GM12878 (cell line): ENCODE measurements around the gene LMX1A. TPM values are rescaled to one million over a fixed set of nuclear protein-coding genes. Genes with fewer than 3 reads are reported as not detected.

Experiments
- BACH1 ChIP-seq: fragments of 450-650 bp; IDR thresholded peaks from 2 replicates; pipeline ENCODE4 v1.6.1; 2017; ENCODE audit warnings: mild to moderate bottlenecking, borderline replicate concordance
- CEBPB ChIP-seq, 2 experiments: fragments of 150-350 bp in 1 of 2; IDR thresholded peaks; 2 replicates each; pipeline ENCODE4 v1.6.1; 2012 to 2014; ENCODE audit warnings: low read depth in 2 of 2, low read length in 2 of 2, borderline replicate concordance in 1 of 2, inconsistent platforms in 1 of 2
- HDAC6 ChIP-seq: fragments of 200-600 bp; sonication (generic); IDR thresholded peaks from one replicate; pipeline ENCODE4 v1.8.0; 2017; ENCODE audit warnings: antibody characterized with exemption; ENCODE audit not compliant: unreplicated experiment
- PAX5 ChIP-seq: IDR thresholded peaks from 2 replicates; pipeline ENCODE4 v1.6.1; 2011; ENCODE audit warnings: low read depth, low read length, borderline replicate concordance
- RFX5 ChIP-seq: IDR thresholded peaks from 2 replicates; pipeline ENCODE4 v1.6.1; 2011; ENCODE audit warnings: low read depth, low read length, improper control_type of control experiment
- RUNX3 ChIP-seq: IDR thresholded peaks from 2 replicates; pipeline ENCODE4 v1.6.1; 2012; ENCODE audit warnings: low read length, inconsistent platforms
- USF2 ChIP-seq: IDR thresholded peaks from 2 replicates; pipeline ENCODE4 v1.6.1; 2011; ENCODE audit warnings: low read depth, low read length, improper control_type of control experiment, borderline replicate concordance
- polyA plus RNA-seq, 11 experiments: library from polyadenylated mRNA; depleted of rRNA in 4 of 11; unstranded in 6 of 11; stranded (reverse) in 5 of 11; fragments of >200 nt; fragmentation: Nextera tagmentation in 4 of 11; fragmentation: Illumina TruSeq in 1 of 11; extraction: Ambion mirVana in 4 of 11; extraction: Trizol in 1 of 11; gene quantifications; 1 replicate in 1 of 11; 2 replicates in 10 of 11; pipeline versions ENCODE4 v1.2.1 to v1.2.3, GENCODE V29; 2011 to 2016; ENCODE audit warnings: inconsistent platforms in 2 of 11, missing spikeins in 2 of 11, low read depth in 1 of 11
- total RNA-seq, 4 experiments: library from RNA; depleted of rRNA in 3 of 4; stranded (reverse); fragments of >200 nt in 3 of 4; fragmentation: Illumina TruSeq in 1 of 4; extraction: Trizol in 1 of 4; gene quantifications; 2 replicates each; pipeline versions ENCODE4 v1.2.1 to v1.2.3, GENCODE V29; 2013 to 2021
- TF ChIP-seq, protein P1 (sequence below): fragments of 450-650 bp; conservative IDR thresholded peaks from 2 replicates; pipeline ENCODE4 v1.6.1; 2017; ENCODE audit warnings: mild to moderate bottlenecking, moderate library complexity
- TF ChIP-seq, protein P2 (sequence below): fragments of 450-650 bp; IDR thresholded peaks from 2 replicates; pipeline ENCODE4 v1.6.1; 2017; ENCODE audit warnings: mild to moderate bottlenecking, low read depth, inconsistent platforms; ENCODE audit not compliant: poor library complexity, severe bottlenecking

LMX1A gene
- total and polyA plus RNA-seq, 10 of the 15 experiments (the other 5 are each of a cell fraction or from before 2014, with no cell fraction given) = not detected

- TF ChIP-seq USF2 (no peak), CEBPB (IDR thresholded peaks at IDR 0.05; ENCODE audit: borderline replicate concordance in 1 of 2, low read depth in 2 of 2, low read length in 2 of 2) (no peak), PAX5 (no peak), RFX5 (no peak), RUNX3 (no peak), BACH1 (no peak), HDAC6 (no peak)
- TF ChIP-seq, protein P1, sequence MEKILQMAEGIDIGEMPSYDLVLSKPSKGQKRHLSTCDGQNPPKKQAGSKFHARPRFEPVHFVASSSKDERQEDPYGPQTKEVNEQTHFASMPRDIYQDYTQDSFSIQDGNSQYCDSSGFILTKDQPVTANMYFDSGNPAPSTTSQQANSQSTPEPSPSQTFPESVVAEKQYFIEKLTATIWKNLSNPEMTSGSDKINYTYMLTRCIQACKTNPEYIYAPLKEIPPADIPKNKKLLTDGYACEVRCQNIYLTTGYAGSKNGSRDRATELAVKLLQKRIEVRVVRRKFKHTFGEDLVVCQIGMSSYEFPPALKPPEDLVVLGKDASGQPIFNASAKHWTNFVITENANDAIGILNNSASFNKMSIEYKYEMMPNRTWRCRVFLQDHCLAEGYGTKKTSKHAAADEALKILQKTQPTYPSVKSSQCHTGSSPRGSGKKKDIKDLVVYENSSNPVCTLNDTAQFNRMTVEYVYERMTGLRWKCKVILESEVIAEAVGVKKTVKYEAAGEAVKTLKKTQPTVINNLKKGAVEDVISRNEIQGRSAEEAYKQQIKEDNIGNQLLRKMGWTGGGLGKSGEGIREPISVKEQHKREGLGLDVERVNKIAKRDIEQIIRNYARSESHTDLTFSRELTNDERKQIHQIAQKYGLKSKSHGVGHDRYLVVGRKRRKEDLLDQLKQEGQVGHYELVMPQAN = no peak
- TF ChIP-seq, protein P2, sequence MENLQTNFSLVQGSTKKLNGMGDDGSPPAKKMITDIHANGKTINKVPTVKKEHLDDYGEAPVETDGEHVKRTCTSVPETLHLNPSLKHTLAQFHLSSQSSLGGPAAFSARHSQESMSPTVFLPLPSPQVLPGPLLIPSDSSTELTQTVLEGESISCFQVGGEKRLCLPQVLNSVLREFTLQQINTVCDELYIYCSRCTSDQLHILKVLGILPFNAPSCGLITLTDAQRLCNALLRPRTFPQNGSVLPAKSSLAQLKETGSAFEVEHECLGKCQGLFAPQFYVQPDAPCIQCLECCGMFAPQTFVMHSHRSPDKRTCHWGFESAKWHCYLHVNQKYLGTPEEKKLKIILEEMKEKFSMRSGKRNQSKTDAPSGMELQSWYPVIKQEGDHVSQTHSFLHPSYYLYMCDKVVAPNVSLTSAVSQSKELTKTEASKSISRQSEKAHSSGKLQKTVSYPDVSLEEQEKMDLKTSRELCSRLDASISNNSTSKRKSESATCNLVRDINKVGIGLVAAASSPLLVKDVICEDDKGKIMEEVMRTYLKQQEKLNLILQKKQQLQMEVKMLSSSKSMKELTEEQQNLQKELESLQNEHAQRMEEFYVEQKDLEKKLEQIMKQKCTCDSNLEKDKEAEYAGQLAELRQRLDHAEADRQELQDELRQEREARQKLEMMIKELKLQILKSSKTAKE = no peak
Measured at GRCh38 chr1:165356876-165357275, 361 bp upstream of the LMX1A start (continued).
